ENCODE measurements around the gene LENG8. TPM values are rescaled to one million over a fixed set of nuclear protein-coding genes. Genes with fewer than 3 reads are reported as not detected.

Gene LENG8
- total and polyA plus RNA-seq, 2 of the 13 experiments (the other 11 are each of a cell fraction or from before 2014, with no cell fraction given): 14.3 to 41.9 TPM

DNA sequence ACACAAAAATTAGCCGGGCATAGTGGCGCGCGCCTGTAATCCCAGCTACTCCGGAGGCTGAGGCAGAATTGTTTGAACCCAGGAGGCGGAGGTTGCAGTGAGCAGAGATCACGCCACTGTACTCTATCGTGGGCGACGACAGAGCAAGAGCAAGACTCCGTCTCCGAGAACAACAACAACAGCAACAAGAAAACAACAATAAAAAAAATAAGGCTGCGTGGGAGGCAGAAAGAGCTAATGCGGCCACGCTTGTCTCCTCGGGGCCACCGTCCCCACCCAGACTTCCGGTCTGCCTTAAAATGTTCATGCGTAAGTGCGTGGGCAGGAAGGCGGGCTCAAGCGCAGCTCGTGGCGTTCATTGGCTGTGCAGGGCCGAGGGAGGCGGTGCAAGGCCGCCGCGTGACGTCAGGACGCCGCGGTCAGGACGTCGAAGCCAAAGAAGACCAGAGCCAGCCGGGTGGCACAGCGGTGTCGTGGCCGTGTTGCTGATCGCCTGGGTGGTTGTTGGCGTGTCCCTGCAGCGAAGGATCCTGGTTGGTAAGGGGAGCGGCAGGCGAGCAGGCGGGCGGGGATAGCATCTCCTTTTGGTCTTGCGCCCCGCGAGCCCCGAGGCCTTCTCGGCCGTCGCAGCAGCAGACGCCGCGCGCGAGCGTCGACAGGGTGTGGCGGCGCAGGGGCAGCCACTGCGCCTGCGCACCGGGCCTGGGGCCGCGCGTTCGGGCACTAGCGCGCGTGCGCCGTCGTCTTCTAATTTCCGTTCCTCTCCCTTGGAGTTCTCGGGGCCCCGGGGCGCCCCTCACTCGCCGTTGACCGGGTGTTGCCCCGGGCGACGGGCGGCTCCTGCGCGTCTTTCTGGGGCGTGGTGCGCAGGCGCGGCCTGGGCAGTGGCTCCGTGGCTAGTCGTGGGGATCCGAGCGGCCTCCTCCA is at the start of gene LENG8 (continued):
- TF ChIP-seq, protein P1, sequence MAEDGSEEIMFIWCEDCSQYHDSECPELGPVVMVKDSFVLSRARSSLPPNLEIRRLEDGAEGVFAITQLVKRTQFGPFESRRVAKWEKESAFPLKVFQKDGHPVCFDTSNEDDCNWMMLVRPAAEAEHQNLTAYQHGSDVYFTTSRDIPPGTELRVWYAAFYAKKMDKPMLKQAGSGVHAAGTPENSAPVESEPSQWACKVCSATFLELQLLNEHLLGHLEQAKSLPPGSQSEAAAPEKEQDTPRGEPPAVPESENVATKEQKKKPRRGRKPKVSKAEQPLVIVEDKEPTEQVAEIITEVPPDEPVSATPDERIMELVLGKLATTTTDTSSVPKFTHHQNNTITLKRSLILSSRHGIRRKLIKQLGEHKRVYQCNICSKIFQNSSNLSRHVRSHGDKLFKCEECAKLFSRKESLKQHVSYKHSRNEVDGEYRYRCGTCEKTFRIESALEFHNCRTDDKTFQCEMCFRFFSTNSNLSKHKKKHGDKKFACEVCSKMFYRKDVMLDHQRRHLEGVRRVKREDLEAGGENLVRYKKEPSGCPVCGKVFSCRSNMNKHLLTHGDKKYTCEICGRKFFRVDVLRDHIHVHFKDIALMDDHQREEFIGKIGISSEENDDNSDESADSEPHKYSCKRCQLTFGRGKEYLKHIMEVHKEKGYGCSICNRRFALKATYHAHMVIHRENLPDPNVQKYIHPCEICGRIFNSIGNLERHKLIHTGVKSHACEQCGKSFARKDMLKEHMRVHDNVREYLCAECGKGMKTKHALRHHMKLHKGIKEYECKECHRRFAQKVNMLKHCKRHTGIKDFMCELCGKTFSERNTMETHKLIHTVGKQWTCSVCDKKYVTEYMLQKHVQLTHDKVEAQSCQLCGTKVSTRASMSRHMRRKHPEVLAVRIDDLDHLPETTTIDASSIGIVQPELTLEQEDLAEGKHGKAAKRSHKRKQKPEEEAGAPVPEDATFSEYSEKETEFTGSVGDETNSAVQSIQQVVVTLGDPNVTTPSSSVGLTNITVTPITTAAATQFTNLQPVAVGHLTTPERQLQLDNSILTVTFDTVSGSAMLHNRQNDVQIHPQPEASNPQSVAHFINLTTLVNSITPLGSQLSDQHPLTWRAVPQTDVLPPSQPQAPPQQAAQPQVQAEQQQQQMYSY (CRISPR knock-in tag; IDR thresholded peaks at IDR 0.05): no peak
- TF ChIP-seq DNMT3B (CRISPR knock-in tag; conservative IDR thresholded peaks at IDR 0.05): no peak
- peak; percentile 9; the same call in 1 of the 2 replicates for TF ChIP-seq UBTF (CRISPR knock-in tag; IDR thresholded peaks at IDR 0.05)
- TF ChIP-seq ZNF879 (CRISPR knock-in tag; IDR thresholded peaks at IDR 0.05): peak; percentile 94; the same call in 1 of the 2 replicates
- TF ChIP-seq, protein P2, sequence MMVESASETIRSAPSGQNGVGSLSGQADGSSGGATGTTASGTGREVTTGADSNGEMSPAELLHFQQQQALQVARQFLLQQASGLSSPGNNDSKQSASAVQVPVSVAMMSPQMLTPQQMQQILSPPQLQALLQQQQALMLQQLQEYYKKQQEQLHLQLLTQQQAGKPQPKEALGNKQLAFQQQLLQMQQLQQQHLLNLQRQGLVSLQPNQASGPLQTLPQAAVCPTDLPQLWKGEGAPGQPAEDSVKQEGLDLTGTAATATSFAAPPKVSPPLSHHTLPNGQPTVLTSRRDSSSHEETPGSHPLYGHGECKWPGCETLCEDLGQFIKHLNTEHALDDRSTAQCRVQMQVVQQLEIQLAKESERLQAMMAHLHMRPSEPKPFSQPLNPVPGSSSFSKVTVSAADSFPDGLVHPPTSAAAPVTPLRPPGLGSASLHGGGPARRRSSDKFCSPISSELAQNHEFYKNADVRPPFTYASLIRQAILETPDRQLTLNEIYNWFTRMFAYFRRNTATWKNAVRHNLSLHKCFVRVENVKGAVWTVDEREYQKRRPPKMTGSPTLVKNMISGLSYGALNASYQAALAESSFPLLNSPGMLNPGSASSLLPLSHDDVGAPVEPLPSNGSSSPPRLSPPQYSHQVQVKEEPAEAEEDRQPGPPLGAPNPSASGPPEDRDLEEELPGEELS (CRISPR knock-in tag; IDR thresholded peaks at IDR 0.05): peak; percentile 50
- peak; percentile 90; the same call in 1 of the 2 replicates for TF ChIP-seq SIN3A (IDR thresholded peaks at IDR 0.05; ENCODE audit: borderline replicate concordance, low read depth, low read length)
- no peak; the same call in 1 of the 2 replicates for TF ChIP-seq KAT7 (CRISPR knock-in tag; IDR thresholded peaks at IDR 0.05; ENCODE audit: borderline replicate concordance)
- TF ChIP-seq HNRNPL (IDR thresholded peaks at IDR 0.05; ENCODE audit: low read depth, low read length): 0 out of 2 replicates have a peak, but pooled peaks have one; percentile 28
- peak; percentile 70 for TF ChIP-seq ZNF567 (CRISPR knock-in tag; IDR thresholded peaks at IDR 0.05; ENCODE audit: borderline replicate concordance)
- no peak for TF ChIP-seq FOXP1 (IDR thresholded peaks at IDR 0.05)
- 0 out of 2 replicates have a peak, but pooled peaks have one; percentile 6 for TF ChIP-seq FOXP1 (CRISPR knock-in tag; IDR thresholded peaks at IDR 0.05)
- peak; percentile 78; the same call in 1 of the 2 replicates for TF ChIP-seq CCDC6 (CRISPR knock-in tag; IDR thresholded peaks at IDR 0.05)
- TF ChIP-seq ZNF441 (CRISPR knock-in tag; IDR thresholded peaks at IDR 0.05; ENCODE audit: borderline replicate concordance): peak; percentile 78
- no peak for TF ChIP-seq MLLT10 (CRISPR knock-in tag; IDR thresholded peaks at IDR 0.05)
- no peak for TF ChIP-seq ZNF282 (IDR thresholded peaks at IDR 0.05; ENCODE audit: partially characterized antibody)
- peak; percentile 82; the same call in 1 of the 2 replicates for TF ChIP-seq ZNF790 (CRISPR knock-in tag; IDR thresholded peaks at IDR 0.05; ENCODE audit: borderline replicate concordance)
- TF ChIP-seq SMAD3 (CRISPR knock-in tag; IDR thresholded peaks at IDR 0.05): peak; percentile 64; the same call in 1 of the 2 replicates
- peak; percentile 89 for TF ChIP-seq ARHGAP35 (CRISPR knock-in tag; IDR thresholded peaks at IDR 0.05; ENCODE audit: borderline replicate concordance)
- TF ChIP-seq ZFP90 (CRISPR knock-in tag; IDR thresholded peaks at IDR 0.05; ENCODE audit: borderline replicate concordance): no peak; the same call in 1 of the 2 replicates
- peak; percentile 96 for TF ChIP-seq TAF15 (IDR thresholded peaks at IDR 0.05; ENCODE audit: low read depth, low read length, poor library complexity, severe bottlenecking)
- peak; percentile 57; the same call in 1 of the 2 replicates for TF ChIP-seq KDM4B (CRISPR knock-in tag; IDR thresholded peaks at IDR 0.05)

All from HepG2 (cell line).